GM21423 (cell line): ENCODE measurements around the gene NPIPA1.
"Not testable (repeated sequence)": the region's sequence is repeated elsewhere in the genome, so short reads cannot be mapped to it uniquely, and the experiment has no call there.

ENCODE experiments used
- ATAC-seq: cut with Tn5 transposase; IDR thresholded peaks from one replicate; pipeline ENCODE4 v1.9.1; 2021; ENCODE audit warnings: mild to moderate bottlenecking, moderate library complexity; ENCODE audit not compliant: unreplicated experiment

NPIPA1 gene

GRCh38 chr16:14929176-14929575, 8.1 kb upstream of the NPIPA1 start:
- not testable (repeated sequence) for ATAC-seq

DNA sequence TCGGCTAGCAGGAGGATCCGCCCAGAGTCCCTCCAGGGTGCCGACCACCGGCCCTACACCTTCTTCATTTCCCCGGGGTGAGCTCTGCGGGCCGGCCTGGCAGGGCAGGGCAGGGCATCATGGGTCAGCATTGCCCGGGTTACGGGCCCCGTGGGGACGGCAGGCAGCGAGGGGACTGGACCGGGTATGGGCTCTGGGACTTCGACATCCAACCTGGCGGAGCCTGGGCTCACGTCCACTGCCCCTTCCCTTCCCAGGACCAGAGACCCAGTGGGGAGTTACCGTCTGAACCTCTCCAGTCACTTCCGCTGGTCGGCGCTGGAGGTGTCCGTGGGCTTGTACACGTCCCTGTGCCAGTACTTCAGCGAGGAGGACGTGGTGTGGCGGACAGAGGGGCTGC, 7.0 kb upstream of the NPIPA1 start:
- ATAC-seq: not testable (repeated sequence)

DNA sequence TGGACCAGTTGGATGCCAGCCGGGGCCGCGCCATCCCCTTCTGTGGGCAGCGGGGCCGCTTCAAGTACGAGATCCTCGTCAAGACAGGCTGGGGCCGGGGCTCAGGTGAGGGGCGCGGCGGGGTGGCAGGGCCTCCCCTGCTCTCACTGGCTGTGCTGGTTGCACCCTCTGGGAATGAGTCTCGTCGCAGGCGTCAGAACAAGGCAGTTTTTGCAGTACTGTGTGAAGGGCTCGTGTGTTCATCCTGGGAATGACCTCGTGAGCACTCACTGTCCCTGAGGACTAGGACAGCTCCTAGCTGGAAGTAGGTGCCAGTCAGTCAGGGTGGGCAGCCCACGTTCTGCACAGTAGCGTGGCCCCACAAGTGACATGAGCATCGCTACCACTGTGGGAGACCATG, 6.3 kb upstream of the NPIPA1 start:
- not testable (repeated sequence) for ATAC-seq

GRCh38 chr16:14932581-14933375, 4.5 kb upstream of the NPIPA1 start:
- not testable (repeated sequence) for ATAC-seq

DNA sequence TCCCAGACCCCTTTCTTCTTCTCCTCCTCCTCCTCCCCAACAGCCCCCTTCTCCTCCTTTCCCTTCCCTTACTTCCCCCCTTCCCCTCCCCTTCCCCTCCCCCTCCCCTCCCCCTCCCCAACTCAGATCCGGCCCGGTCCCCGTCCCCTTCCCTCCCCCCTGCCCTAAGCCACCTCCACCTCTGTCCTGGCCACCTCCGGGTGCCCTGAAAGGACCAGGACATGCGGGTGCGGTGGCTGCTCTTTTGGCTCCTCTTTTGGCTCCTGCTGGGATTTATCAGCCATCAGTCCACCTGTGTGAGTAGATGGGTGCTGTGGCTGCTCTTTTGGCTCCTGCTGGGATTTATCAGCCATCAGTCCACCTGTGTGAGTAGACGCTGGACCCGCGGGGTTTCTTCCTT, 751 bp downstream of the NPIPA1 start:
- not testable (repeated sequence) for ATAC-seq

DNA sequence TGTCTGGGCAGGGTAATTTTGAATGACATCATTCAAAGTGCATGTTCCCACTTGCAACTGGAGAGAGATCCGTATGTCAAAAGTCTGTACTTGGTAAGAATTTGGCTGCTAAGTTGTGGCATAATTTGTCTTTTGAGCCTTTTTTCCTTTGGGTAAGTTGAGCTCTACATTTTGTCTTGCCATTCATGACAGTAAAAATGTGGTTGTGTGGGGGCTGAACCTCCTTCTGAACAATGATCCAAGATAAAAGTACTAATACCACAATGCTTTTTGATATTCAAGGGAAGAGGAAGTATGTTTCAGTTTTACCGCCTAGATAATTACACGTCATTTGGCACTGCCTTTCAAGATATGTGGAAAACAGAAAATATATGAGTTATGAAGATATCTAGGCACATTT, 5.4 kb downstream of the NPIPA1 start:
- not testable (repeated sequence) for ATAC-seq

DNA sequence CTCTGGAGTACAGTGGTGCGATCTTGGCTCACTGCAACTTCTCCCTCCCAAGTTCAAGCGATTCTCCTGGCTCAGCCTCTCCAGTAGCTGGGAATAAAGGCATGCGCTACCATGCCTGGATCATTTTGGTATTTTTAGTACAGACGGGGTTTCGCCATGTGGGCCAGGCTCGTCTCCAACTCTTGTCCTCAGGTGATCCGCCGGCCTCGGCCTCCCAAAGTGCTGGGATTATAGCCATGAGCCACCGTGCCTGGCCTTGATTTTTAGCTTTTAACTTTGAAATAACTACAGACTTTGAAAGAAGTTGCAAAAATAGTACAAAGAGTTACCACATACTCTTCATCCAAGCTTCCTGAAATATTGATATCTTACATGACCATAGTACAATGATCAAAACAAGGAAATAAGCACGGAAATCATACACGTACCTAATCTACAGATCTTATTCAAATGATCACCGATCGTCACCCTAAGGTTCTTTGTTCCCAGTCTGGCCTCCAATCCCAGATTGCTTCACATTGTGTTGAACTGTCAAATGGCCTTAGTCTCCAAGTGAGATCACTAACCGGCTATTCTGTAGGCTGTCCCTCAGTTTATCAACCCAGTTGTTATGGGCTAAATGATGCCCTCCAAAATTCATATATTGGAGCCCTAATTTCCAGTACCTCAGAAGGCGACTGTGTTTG, 18.4 kb downstream of the NPIPA1 start:
- ATAC-seq: no peak

DNA sequence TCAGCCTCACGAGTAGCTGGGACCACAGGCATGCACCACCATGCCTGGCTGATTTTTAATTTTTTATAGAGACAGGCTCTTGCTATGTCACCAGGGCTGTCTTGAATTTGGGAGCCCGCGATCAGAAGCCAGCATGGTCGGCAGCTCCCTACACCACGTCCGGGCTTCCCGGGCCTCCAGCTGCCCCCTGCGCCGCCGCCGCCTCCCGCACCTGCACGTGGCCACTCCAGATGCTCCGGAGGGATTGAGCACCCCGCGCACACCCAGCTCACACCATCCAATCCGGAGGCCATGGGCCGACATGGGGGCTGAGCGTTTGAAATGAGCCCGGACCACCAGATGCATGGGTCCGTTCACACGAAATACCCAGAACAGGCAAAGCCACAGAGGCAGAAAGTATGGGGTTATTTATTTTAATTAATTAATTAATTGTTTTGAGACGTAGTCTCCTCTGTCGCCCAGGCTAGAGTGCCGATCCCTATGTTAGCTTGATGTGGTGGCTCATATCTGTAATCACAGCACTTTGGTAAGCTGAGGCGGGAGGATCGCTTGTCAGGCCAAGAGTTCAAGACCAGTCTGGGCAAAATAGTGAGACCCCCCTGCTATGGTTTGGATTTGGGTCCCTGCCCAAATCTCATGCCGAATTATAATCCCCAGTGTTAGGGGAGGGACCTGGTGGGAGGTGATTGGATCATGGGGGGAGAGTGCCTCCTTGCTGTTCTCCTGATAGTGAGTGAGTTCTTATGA, 20.5 kb downstream of the NPIPA1 start:
- no peak for ATAC-seq

DNA sequence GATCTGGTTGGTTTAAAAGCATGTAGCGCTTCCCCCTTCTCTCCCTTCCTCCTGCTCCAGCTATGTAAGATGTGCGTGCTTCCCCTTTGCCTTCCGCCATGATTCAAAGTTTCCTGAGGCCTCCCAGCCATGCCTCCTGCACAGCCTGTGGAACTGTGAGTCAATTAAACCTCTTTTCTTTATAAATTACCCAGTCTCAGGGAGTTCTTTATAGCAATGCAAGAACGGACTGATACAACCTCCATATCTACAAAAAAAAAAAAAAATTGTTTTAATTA, 21.0 kb downstream of the NPIPA1 start:
- ATAC-seq: no peak

GRCh38 chr16:14958970-14959369, 21.7 kb downstream of the NPIPA1 start:
- no peak for ATAC-seq

- no peak for ATAC-seq
These were observed 24.4 kb downstream of the NPIPA1 start for GRCh38 chr16:14961405-14962186.

- no peak for ATAC-seq
These were observed 26.3 kb downstream of the NPIPA1 start for GRCh38 chr16:14963281-14964173.

DNA sequence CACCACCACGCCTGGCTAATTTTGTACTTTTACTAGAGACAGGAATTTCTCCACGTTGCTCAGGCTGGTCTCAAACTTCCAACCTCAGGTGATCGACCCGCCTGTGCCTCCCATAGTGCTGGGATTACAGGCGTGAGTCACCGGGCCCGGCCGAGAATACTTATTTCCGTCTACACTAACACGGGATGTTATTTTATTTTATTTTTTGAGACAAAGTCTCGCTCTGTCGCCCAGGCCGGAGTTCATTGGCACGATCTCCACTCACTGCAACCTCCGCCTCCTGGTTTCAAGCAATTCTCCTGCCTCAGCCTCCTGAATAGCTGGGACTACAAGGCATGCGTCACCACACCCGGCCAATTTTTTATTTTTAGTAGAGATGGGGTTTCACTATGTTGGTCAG, 28.1 kb downstream of the NPIPA1 start:
- no peak for ATAC-seq

DNA sequence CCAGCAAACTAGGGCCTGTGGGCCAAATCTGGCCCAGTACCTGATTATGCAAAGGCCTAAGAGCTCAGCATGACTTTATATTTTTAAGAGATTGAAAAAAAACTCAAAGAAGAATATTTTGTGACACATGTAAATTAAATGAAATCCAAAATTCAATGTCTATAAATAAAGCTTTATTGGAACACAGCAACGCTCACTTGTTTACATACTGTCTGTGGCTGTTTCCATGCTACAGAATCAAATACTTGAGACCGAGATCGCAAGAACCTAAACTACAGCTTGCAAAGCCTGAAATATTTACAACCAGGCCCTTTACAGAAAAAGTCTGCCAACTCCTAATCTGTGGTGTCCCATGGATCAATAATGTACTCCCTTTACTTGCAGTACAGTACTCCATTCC, 32.6 kb downstream of the NPIPA1 start:
- ATAC-seq: not testable (repeated sequence)

DNA sequence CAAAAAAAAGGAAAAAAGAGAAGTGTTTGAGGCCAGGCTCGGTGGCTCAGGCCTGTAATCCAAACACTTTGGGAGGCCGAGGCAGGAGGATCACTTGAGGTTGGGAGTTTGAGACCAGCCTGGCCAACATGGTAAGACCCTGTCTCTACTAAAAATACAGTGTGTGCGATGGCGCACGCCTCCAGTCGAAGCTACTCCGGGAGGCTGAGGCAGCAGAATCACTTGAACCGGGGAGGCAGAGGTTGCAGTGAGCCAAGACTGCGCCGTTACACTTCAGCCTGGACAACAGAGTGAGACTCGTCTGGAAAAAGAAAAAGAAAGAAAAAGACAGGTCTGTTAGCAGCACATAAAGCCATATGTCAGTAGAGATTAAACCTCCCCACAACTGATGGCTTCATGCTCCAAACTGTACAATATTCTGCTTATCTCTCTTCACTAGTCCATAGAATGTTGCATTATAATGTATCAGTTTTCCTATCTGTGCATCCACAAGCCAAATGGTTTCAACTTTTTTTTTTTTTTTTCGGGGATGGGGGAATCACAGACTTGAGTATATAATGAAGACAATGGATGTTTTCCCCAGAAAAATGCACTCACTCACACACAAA, 34.5 kb downstream of the NPIPA1 start:
- ATAC-seq: not testable (repeated sequence)

DNA sequence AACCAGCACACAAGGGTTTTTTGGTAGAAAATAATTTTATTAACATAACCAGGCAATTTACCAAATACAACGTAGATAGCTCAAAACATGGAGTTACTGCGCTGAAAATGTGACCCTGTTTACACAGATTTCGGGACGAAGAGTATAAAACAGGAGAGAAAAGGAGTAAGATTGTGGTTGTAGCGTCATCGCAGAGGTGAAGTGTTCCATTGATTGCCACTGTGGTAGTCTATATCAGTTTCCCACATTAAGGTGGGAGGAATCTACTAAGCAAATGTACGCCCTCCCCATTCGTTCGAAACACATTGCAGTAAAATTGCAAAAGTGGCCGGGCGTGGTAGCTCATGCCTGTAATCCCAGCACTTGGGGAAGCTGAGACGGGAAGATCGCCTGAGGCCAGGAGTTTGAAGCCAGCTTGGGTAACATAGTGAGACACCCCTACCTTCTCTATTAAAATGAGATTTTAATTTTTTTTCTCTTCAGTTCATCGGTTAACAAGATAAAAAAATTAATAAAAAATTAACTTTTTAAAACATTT, 36.6 kb downstream of the NPIPA1 start:
- ATAC-seq: not testable (repeated sequence)

GRCh38 chr16:14974331-14974655, 37.0 kb downstream of the NPIPA1 start:
- ATAC-seq: not testable (repeated sequence)

DNA sequence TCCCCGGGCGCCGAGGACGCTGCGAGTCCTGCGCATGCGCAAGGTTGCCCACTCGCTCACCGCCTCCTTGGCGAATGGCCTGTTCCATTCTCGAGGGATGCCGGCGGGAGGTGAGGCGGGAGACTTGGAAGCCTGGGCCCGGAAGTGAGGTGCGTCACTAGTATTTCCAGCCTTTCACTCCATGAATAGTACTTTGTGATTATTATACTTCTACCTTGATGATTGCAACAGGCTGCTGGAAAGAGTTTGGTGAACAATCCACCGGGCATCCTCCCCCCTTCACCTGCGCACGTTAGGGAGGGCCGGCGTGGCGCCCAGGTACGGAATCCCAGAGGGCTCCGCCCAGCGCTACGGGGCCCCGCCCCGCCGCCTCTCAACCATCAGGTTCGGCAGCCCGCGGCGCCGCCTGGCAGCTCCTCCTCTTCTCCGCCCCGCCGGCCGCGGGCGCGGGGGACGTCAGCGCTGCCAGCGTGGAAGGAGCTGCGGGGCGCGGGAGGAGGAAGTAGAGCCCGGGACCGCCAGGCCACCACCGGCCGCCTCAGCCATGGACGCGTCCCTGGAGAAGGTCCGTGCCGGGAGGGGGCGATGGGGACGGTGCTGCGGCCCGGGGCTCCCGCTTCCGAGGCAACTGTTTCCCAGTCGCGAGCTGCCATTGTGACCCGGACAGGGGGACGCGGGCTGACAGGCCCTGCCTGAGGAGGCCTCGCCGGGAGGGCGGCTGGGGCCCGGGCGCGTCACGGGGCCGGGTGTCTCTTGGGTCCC, 37.6 kb downstream of the NPIPA1 start, which contains the start of gene PDXDC1:
TSS of gene PDXDC1 (plus strand) at position 371 of the 762 bp plus-strand sequence. CDS start at position 545, 174 bp downstream.
- peak; percentile 93 for ATAC-seq
